AG10803 (cell line): ENCODE data around the gene SLC6A3.

ENCODE experiments used
- DNase-seq: peaks from one replicate; pipeline ENCODE4 v3.0.0; 2010; ENCODE audit warnings: low read depth
- H3K4me3 ChIP-seq: 2 replicates; pipeline ENCODE4 v1.5.1; 2011; ENCODE audit warnings: mild to moderate bottlenecking, low read length, control low read depth
- CTCF ChIP-seq: conservative IDR thresholded peaks from 2 replicates; pipeline ENCODE4 v1.5.1; 2011; ENCODE audit warnings: mild to moderate bottlenecking, low read length, control low read depth, inconsistent platforms

SLC6A3 gene

GRCh38 chr5:1487079-1487764 lies 42.0 kb upstream of the SLC6A3 start:
- no peak for DNase-seq
- no peak for TF ChIP-seq CTCF
- no peak overlapping the region for H3K4me3 ChIP-seq

- H3K4me3 ChIP-seq, result no peak overlapping the region
- TF ChIP-seq CTCF, result no peak
- no peak for DNase-seq
These were observed 41.0 kb upstream of the SLC6A3 start for GRCh38 chr5:1486271-1486670.

- H3K4me3 ChIP-seq, result no peak overlapping the region
- no peak for DNase-seq
- no peak for TF ChIP-seq CTCF
These were observed 40.4 kb upstream of the SLC6A3 start for GRCh38 chr5:1485579-1486118.

- no peak for TF ChIP-seq CTCF
- H3K4me3 ChIP-seq, result no peak overlapping the region
- DNase-seq, result no peak
These were observed 39.7 kb upstream of the SLC6A3 start for GRCh38 chr5:1484730-1485578.

GRCh38 chr5:1483856-1484729 lies 38.9 kb upstream of the SLC6A3 start:
- DNase-seq, result no peak
- H3K4me3 ChIP-seq, result no peak overlapping the region
- no peak for TF ChIP-seq CTCF

GRCh38 chr5:1483064-1483463 lies 37.8 kb upstream of the SLC6A3 start:
- DNase-seq, result no peak
- no peak for TF ChIP-seq CTCF
- H3K4me3 ChIP-seq, result no peak overlapping the region
